Femur (tissue), 1 donor: ENCODE data around the gene PSMD11.
A peak's percentile ranks its signal among the peaks of the same experiment; 100 is the strongest.
"Not testable (repeated sequence)": the region's sequence is repeated elsewhere in the genome, so short reads cannot be mapped to it uniquely, and the experiment has no call there.

Source experiments
- DNase-seq: peaks from one replicate; pipeline ENCODE4 v3.0.0-alpha.2; 2017

PSMD11 gene

GRCh38 chr17:32444301-32445073 is at the start of gene PSMD11:
Gene PSMD11, plus strand, starts transcription at chr17:32444510. Its CDS starts 14 bp downstream, at chr17:32444524.
- peak; percentile 98 for DNase-seq

DNA sequence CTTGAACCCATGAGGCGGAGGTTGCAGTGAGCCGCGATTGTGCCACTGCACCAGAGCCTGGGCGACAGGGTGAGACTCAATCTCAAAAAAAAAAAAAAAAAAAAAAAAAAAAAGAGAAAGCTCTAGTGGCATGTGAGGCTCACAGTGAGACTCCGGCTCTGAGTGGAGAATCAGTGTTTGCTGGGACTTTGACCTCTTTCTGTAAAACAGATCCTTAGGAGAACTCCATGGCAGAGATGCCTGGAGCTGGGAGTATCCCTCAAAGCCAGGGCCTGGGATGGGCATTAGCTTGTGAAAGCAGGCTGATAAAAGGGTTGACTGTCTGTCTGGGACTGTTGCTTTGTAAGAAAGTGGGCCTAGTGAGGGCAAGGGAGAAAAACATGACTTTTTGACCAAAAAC is 48.0 kb upstream of the PSMD11 start:
- no peak for DNase-seq

DNA sequence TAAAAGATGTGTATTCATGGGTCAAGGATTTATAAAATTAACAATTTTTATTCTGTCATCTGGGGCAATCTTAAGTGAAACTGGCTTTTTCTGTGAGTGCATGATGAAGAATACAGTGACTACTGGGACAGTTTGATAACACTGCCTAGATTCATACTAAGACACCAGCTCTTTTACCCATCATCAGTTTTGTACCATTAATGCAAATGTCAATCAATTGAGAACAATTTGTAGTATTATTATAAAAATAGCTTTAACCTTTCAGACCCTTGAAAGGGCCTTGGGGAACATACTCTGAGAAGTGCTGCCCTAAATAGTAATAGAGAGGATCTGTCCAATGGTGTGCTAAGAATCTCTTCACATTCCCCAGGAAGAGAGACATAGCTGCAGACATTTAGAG is 45.4 kb upstream of the PSMD11 start:
- DNase-seq, result no peak

DNA sequence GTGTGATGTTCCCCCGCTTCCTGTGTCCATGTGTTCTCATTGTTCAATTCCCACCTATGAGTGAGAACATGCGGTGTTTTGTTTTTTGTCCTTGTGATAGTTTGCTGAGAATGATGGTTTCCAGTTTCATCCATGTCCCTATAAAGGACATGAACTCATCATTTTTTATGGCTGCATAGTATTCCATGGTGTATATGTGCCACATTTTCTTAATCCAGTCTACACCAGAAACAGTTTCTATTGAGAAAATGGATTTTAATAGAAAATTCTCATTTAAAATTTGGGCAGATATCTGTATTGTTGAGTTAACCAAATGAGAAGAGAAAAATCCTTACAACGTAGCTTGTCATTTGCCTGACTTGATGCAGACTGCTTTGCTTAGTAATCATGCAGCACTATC is 34.2 kb upstream of the PSMD11 start:
- not testable (repeated sequence) for DNase-seq

- no peak for DNase-seq
Measured at GRCh38 chr17:32426894-32427293, 17.4 kb upstream of the PSMD11 start.

DNA sequence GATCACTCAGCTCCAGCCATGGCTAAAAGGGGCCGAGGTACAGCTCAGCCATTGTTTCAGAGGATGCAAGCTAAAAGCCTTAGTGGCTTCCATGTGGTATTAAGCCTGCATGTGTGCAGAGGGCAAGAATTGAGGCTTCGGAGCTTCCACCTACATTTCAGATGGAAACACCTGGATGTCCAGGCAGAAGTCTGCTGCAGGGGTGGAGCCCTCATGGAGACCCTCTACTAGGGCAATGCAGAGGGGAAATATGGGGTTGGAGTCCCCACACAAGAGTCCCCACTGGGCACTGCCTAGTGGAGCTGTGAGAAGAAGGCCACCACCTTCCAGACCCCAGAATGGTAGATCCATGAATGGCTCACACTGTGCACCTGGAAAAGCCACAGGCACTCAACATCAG is 14.7 kb upstream of the PSMD11 start:
- DNase-seq, result no peak

- no peak for DNase-seq
Measured at GRCh38 chr17:32440722-32441121, 3.6 kb upstream of the PSMD11 start.

DNA sequence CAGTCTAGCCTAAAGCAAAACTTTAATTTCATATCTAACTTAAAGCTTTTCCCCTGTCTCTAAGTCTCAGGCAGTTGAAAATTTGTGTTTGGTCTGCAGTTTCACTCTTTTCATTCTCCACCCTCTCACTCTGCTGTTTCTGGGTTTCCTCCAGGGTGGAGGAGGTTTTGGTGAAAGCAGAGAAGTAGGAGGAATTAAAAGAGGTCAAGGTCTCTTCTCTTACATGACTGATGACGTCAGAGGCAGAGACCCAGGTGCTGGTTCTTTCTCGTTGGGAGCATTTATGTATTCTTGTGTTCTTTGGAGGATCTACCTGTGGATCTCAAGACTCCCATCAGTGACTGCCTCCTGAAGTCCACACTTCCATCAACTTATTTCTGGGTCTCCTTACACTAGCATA is 2.4 kb upstream of the PSMD11 start:
- DNase-seq, result no peak

GRCh38 chr17:32443827-32444300 is 446 bp upstream of the PSMD11 start:
- DNase-seq, result no peak

- DNase-seq, result no peak
Measured at GRCh38 chr17:32445074-32445415, 735 bp downstream of the PSMD11 start.

DNA sequence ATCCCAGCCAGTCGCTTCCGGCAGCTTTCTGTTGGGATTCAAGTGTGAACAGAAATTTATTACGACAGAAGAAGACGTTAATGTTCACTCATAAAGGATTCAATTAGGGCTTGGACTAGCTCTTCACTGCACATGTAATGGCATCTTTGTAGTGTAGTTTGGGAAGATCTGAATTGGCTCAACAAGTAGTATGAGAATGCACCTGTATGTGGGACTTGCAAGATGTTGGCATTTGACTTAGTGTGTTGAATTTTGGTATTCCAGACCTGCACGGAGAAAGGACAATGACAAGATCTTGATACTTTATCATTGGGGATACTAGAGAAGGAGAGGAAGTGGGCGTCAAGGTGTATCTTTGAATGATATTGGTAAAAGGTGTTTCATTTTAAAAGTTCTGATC is 1.2 kb downstream of the PSMD11 start:
- no peak for DNase-seq

GRCh38 chr17:32445971-32446370 is 1.7 kb downstream of the PSMD11 start:
- no peak for DNase-seq

DNA sequence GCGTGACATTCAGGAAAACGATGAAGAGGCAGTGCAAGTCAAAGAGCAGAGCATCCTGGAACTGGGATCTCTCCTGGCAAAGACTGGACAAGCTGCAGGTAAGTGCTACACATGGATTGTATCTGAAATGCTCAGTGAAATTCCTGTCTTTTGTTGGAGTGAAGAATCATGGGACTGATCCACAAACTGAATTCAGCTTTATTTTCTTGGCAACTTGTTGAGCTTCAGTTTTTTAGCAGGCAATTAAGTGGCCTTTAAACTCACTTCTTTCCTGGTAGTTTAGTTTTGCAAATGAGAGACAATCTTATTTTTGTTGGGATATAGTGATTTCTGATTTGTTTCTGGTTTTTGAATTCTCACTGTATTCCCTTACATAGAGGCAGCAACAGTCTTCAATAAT is 2.6 kb downstream of the PSMD11 start:
- DNase-seq, result no peak

DNA sequence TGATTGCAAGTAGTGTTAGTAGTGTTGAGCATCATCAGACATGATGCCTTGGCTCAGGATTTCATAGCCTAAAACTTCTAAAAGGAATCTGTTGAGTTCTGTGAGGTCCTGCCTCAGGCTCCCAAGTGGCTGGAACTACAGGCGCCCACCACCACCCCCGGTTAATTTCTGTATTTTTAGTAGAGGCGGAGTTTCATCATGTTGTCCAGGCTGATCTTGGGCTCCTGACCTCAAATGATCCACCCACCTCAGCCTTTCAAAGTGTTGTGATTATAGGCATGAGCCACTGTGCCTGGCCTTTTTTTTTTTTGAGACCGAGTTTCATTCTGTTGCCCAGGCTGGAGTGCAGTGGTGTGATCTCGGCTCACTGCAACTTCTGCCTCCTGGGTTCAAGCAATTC is 5.7 kb downstream of the PSMD11 start:
- DNase-seq, result no peak

DNA sequence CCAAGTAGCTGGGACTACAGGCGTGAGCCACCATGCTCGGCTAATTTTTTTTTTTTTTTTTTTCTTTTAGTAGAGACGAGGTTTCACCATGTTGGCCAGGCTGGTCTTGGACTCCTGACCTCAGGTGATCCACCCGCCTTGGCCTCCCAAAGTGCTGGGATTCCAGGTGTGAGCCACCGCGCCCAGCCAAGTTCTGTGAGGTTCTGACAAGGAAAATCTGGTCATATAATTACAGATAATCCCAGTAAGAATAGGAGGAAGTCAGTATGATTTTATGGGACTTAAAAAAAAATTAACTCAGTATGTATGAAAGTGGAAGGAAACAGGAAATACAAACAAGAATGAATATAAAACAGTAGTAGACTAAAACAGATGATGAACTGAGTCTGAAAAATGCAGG is 6.1 kb downstream of the PSMD11 start:
- not testable (repeated sequence) for DNase-seq

DNA sequence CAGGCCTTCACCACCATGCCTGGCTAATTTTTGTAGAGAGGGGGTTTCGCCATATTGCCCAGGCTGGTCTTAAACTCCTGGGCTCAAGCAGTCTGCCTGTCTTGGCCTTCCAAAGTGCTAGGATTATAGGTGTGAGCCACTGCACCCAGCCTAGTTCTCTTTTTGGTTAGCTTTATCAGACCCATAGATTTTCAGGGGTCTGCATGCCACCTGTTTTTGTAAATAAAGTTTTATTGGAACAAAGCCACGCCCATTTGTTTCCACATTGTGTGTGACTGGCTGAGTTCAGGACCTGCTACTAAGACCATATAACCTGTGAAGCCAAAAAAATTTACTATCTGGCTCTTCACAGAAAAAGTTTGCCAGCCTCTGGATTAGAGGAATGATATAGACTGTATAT is 7.6 kb downstream of the PSMD11 start:
- DNase-seq, result no peak

DNA sequence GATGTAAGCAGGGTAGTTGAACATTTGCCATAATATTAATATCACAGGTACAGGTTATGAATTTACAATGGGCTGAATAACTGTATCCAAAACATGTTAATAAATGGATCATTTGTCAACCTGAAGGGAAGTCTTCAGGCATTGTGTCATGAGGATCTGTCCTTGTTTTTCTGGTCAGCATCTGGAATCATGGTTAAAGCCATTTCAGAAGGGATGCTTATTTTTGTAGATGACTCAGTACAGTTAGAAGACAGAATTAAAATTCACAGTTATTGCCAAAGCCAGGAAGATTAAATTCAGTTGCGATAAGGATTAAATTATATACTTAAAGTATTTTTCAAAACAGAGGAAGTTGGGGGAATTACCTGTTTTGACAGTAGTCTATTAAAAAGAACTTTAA is 8.0 kb downstream of the PSMD11 start:
- DNase-seq, result no peak

DNA sequence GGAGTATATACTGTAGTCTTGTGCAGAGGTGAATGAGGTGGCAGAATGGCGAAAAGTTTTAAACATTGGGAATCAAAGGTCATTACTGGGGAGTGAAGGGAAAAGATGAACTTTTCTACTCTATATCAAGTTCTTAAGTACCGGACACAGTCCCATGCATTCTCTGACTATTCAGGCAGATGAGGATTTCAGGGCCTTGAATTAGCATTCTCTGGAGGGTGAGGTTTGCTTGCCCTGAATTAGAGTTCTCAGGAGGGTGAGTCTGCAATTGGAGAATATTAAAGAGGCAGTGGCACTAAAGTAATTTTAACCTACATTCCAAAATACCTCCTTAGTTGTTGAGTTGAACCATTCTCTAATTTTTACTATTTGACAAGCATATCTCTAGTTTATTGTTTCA is 9.1 kb downstream of the PSMD11 start:
- no peak for DNase-seq

DNA sequence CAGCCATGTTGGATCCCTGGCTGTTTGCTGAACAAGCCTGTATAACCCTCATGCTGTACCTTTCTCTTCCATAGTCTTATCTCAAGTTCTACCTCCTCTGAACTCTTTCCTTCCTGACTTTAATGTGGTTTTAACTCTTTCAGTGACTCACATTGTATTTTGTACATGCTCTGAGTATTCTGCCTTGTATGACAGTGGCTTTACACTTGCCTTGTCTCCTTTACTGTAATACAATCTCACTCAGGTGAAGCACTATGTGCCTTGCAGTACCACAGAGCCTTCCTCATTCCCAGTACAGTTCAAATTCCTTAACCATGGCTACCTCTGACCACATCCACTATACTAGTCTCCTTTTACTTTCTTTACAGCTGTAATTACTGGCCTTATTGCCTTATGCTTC is 14.1 kb downstream of the PSMD11 start:
- no peak for DNase-seq

- no peak for DNase-seq
Measured at GRCh38 chr17:32460054-32460453, 15.7 kb downstream of the PSMD11 start.

DNA sequence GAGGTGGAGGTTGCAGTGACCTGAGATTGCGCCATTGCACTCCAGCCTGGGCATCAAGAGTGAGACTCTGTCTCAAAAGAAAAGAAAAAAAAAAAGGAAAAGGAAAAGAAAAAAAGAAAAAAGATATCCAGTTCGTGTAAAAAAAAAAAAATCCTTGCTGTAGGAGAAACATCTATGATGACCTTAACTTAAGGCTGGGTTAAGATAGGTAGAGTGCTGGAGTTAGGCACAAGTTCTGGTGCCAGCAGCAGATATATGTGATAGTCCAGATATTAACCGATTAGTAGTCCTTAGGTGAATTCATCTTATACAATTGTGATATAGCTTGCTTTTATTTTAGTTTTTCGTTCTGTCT is 17.2 kb downstream of the PSMD11 start:
- no peak for DNase-seq

GRCh38 chr17:32461853-32462617 is 17.7 kb downstream of the PSMD11 start:
- DNase-seq, result peak; percentile 31

DNA sequence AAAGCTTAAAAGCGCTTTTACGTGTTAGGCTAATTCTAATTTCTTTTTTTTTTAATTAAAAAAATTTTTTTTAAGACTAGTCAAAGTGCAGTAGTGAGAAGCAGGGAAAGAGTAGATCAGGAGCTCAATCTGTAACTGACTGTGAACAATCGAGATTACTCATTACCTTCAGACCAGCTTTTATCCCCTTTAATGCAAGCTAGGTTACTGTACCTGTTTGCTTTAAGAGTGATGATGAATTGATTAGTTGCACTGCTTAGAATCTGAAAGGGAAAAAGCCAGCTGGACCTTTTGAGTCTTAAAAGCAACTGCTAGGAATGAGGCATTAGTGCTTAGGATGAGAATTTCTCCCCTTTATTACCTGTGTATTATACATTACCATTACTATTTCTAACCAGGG is 19.0 kb downstream of the PSMD11 start:
- no peak for DNase-seq

DNA sequence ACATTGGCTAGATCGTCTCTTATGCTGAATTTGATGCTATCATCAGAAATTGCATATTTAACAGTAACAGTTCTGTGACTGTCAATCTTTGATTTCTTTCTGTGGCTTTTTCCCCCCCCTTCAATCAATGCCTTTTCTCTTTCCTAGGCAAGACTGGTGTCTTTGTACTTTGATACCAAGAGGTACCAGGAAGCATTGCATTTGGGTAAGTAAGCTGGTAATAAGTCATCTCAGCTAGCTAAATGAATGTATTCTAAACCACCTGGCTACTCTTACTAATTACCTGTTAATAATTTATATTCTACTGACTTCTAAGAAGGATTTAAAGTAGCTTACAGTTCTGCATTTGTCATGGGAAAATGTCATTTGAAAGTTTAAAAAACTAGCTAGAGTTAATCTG is 20.1 kb downstream of the PSMD11 start:
- DNase-seq, result no peak

DNA sequence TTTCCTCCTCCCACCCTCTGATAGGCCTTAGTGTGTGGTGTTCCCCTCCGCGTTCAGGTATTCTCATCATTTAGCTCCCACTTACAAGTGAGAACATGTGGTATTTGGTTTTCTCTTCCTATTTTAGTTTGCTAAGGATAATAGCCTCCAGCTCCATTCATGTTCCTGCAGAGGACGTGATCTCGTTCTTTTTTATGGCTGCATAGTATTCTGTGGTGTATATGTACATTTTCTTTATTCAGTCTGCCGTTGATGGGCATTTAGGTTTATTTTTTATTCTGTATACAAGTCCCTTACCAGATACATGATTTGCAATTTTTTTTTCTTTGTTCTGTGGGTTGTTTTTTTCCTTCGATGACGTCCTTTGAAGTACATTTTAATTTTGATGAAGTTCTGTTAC is 23.6 kb downstream of the PSMD11 start:
- no peak for DNase-seq
